OCI-M2 (cell line): Measurements from ENCODE around the gene EMILIN3.

Experiments
- DNase-seq: peaks from one replicate; lab custom pipeline; 2025; ENCODE audit not compliant: unreplicated experiment; lab: John Stamatoyannopoulos, UW

The EMILIN3 gene

DNA sequence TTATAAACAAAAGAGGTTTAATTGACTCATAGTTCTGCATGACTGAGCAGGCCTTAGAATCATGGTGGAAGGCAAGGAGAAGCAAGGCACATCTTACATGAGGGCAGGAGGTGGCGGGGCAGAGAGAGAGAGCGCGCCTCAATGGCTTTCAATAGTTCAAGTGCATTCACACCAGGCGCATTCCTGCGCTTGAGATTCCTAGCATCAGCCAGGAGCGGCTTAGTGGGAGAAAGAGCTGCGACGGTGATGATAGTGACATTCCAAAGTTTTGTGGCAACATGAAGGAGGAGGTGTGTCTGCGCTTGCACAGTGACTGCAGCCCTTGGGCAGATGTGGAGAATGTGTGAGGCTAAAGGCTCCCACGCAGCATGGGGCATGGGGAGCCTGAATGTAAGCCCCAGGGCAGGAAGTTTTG is 25.0 kb upstream of the EMILIN3 start:
- DNase-seq = no peak

DNA sequence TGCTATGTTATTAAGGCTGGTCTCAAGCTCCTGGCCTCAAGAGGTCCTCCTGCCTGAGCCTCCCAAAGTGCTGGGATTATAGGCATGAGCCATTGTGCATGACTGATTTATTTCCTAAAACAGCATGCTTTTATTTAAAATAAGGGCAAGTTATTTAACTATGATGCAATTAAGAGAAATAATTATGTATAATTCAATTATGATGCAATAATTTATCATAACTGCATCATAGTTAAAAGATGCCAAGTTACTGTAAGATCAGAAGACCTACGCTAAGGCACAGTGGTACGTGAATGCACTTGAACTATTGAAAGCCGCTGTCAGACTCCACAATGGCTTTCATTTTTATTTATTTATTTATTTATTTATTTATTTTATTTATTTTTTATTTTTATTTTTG is 24.3 kb upstream of the EMILIN3 start:
- DNase-seq = no peak

DNA sequence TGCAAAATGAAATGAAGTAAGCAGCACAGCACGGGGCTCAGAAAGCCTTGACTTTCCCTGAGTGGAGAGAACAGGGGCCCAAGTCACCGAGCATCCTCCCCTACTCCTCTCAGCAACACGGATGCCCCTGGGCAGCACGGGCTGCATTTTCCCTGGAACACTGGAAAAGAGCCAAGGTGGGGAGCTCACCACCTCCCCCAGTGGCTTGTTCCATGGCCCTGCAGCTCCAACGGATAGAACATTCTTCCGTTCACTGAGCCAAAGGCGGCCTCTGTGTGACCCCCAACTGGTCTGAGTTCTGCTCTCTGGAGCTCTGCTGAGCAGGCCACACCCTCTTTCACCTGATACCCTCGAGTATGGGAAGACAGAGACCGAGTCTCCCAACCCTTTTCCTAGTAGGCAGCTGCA is 20.8 kb upstream of the EMILIN3 start:
- no peak for DNase-seq

DNA sequence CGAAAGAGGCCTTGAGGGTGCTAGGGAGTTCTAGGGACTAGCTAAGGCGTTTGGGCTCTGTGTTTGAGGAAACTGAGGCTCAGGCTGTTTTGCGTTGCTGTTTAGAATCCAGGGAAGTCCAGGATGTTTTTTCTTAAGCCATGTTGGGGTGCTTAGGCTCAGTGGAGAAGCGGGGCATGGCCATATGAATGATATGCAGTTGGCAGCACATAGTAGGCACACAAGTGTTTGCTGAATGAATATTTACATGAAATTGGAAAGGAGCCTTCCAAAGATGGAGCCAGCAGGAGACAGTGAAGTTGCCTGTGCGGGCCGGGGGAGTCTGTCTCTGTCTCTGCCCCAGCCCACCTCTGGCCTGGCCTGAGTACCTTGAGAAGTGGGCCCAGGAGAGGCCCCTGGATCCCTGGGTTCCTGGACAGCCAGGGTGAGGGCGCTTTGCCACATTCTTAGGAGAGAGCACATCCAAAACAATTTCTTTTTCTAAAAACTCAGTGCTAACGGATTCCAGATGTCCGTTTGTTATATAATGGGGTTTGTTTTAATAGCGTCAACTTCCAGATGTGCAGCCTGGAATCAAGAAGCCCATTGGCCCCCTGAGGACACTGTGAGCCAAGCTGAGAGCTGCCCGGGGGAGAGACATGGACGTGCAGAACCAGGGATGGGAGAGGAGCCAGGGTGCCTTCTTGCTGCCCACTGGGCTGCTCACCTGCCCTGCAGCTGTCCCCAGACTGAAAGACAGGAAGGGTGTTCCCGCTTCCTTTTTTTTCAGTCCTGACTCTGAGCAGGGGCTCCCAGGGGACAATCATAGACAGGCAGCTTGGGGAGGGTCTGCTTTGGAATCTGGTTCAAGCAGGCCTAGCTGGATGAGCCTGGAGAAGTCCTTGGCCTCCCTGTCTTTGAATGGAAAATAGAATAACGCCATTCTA is 20.1 kb upstream of the EMILIN3 start:
- DNase-seq = no peak

DNA sequence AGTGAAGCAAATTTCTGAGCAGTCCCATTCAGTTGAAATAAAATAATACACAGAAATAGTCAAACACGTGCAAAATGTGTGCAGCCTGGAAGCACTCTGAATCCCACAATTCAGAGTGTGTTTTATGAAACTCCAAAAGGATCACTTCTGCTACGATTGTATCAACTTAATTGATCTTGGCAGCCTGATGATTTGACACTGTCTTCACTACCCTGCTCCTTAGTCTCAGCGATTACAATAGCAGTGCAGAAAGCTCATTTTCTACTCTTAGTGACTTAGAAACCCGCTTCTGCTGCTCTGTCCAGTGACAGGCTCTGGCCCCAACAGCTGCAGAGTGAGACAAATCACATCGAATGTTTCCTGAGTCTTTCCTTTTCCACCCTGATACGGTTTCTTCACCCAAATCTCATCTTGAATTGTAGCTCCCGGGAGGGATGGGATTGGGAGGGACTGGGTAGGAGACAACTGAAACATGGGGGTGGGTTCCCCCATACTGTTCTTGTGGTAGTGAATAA is 16.2 kb upstream of the EMILIN3 start:
- no peak for DNase-seq

DNA sequence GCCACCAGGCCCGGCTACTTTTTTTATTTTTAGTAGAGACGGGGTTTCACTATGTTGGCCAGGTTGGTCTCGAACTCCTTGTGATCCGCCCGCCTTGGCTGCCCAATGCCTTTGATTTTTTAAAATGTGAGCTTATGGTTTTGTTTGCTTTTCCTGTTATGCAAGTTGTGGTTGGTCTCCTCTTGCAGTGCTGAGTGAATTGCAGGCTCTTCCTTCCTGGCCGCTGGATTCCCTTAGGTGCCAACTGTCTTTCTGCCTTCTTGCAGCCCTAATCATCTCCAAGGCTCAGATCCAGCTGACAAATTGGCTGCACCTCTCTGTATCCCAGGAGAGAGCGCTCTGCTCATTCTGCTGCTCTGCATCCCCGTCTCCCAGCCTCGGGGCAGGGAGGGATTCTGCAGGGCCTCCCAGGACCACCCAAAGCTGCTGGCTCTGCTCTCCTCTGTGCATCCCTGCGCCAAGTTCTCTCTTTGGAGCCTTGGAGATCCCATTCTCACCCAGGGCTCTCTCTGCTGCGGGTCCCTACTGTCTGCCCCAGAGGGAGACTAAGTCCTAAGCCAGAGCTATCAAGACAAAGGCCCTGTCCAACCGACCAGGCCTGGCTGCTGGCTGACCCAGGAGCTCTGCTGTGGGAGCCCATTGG is 14.1 kb upstream of the EMILIN3 start:
- DNase-seq = no peak

DNA sequence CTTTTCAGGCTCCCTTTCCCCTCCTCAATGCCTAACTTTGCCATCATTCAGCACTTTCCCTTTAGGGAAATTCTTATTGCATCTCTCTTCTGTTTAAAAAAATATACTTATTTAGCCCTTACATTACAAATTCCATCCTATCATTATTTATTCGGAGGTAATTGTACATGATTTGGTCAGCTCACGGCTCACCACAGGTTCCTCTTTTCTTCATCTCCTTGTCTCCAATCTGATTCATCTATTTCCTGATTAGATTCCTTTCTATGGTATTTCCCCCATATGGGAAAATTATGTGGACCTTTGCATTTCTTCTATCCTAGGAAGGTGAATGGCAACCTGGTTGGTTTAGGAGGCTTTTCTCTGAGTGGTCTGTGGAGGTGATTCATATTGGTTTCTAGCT is 12.9 kb upstream of the EMILIN3 start:
- DNase-seq = no peak

DNA sequence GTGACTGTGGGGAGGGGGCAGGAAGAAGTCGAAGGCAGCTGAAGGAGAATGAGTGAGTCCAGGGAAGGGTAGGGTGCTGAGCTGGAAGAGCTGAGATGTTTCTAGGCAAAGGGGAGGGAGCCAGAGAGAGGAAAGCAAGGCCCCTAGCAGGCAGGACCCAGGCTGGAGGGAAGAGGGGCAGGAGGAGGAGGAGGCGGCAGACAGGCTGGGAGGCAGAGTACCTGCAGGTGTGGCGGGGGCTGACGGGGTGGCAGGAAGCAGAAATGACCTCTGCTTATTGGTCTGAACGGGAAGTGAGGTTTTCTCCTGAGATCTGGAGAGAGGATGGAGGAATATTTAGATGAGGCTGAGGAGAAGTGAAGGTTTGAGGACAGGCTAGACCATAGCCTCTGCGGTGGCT is 10.7 kb upstream of the EMILIN3 start:
- DNase-seq = no peak

DNA sequence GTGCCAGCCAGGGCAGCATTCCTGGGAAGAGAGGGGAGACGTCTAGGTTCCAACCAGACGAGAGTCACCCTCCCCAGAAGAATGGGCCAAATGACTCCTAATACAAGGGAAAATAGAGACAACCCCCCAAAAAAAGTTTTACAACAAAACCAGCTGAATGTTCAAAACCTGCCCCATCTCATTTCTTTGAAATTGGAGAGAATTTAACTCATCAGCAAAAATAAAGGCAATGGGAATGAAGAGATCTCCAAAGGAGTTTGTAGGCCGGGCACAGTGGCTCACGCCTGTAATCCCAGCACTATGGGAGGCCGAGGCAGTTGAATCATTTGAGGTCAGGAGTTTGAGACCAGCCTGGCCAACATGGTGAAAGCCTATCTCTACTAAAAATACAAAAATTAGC is 9.7 kb upstream of the EMILIN3 start:
- DNase-seq = no peak

DNA sequence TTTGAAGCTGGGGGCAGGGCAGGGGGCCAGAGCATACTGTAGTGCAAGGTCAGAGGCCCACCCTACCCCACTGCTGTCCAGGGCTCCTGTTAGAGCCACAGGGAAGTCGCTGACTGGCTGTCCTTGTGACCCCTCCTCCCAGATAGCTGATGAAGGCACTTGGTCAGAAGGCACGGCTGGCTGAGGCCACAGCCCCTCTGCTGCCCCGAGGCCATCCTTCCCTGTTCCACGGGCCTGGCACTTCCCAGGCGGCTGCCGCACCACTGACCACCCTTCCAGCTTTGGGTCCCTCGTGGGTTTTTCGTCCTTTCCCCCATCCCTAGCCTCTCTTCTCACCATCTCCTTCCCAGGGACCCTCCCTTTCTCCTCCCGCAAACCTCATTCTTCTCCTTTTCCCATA is 9.2 kb upstream of the EMILIN3 start:
- DNase-seq = no peak

DNA sequence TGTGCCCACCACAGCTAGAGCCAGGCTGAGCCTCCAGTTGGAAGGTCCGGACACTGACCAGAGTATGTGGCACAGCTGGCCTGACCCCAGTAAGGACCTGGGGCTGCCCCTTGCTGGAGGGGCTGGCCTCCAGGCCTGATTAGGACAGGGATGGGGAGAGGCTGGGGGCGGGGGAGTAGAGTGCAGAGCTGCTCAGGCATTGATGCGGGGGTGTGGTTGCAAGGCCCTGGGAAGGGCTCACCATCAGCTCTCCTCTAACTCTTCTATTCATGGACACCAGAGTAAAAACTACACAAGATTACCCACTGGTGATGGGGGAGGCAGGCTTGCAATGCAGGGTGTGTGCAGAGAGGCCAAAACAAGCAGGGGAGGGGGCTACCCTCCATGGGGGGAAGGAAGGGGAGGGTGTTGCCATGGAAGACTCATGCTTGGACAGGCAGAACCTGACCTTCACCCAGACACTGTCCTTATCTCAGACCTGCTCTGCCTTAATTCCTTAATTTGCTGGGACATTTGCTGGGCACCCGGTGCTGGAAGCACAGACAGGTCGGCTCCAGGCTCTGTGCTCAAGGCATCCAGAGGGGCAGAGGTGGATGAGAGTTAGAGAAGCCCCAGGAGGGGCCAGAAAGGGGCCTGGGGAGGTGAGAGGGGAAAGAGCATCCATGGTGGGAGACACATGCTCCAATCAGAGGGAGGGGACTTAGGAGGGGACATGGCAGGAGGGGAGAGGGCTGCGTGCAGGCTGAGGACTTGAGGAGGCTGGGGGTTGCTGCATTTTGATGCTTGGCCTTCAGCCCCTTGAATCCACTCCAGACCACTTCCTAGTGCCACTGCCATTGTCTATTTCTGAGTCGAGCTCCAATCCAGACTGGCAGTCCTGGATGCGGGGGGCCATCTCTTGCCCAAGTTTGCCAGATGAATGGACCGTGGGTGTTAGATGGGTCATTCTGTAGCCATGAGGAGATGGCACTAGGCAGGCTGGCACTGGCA is 7.6 kb upstream of the EMILIN3 start:
- DNase-seq = no peak

DNA sequence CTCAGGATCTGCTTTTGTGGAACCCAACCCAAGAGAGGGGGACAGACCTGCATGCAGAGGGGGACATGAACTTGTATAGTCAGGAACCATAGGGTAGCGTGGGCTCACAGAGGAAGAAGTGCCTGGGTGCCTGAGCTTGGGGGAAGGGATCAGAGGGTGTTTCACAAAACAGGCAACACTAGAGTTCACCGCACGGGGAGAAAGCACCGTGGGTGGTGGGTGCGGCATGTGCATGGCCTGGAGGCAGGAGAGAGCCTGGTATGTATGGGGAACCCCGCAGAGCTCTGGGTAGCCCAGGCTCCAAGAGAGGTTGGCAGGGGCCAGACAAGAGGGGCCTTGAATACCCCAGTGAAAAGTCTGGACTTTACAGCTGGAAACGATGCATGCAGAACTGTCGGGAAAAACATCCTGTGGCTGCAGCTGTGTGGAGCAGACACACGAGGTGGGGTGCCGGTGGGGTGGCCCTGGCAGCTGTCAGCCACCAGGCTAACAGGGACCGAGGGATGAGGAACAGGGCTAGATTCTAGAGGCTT is 6.7 kb upstream of the EMILIN3 start:
- no peak for DNase-seq

DNA sequence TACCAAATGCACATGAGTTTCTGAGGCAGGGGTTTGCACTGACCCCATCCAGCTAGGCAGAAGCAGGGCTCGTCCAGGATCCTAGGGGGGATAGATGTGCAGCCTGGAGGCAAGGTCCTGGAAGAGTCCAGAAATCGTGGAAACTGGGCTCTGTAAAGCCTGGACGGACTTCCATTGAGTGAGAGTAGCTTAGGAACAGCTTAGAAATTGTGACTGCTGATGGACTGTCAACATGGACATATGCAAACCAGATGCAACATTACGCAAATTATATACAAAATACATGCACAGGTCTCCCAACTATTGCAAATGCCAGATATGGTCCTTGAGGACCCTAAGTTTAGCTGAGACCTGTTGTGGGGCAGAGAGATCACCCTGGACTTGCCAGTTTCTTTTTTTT is 4.8 kb upstream of the EMILIN3 start:
- DNase-seq = no peak

DNA sequence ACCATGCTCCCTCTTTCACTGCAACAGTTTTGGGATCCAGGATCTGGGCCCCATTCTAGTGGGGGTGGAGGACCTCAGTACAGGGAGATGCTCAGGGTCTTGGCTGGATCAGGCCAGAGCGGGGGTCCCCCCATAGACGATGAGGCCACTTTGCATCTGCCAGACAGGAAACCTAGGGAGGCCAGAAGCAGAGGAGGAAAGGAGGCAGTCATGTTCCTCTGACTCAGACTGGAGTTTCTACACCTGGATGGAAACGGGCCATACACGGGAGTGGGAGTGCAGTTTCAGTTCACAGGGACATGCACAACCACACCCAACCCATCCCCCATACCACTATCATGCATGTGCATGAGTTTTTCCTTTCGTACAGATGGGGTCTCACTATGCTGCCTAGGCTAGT is 3.6 kb upstream of the EMILIN3 start:
- no peak for DNase-seq

DNA sequence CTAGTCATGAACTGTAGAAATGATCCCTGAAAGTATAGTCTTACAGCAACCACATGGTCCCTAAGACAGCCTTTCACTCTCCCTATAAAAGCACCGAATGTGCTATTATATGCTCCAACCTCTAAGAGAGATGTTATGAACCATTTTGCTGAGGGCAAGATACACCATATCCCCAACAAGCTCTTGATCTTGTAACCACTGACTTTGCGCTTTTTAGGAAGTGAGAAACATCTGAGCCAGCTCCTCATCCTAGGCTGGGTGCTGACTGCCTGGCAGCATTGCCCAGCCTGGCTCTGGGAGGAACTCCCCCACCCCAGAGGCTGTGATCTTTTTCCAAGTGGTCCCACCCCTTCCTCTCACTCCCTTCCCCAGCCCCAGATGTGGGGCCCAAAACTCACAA is 3.1 kb upstream of the EMILIN3 start:
- no peak for DNase-seq

DNA sequence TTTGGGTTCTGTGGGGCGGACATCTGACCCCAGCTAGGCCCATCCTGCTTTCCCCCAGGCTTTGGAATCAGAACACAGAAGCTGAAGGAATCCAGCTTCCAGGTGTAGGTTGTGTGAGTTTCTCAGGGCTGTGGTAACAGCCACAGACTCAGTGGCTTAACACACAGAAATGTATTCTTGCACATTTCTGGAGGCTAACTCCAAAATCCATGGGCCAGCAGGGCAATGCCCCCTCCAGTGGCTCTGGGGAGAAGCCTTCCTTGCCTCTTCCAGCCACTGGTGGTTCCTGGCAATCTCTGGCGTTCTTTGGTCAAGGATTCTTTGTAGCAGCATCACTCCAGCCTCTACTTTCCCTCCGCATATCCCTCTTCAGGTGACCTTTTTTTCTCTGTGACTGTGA is 1.3 kb upstream of the EMILIN3 start:
- no peak for DNase-seq

DNA sequence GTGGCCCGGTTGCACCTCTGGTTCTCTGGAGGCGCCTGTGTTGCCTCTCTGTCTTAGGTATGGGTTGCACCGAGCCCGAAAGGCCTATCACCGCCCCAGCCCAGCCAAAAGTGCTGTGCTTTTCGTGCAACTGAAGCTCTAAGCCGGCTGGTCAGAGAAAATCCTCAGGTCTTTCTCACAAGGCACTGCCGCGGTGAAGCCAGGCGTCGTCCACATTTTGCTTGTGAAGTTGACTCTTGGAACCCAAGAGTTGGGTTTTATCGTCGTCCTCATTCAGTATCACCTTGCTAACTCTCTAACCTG is 726 bp upstream of the EMILIN3 start:
- no peak for DNase-seq

DNA sequence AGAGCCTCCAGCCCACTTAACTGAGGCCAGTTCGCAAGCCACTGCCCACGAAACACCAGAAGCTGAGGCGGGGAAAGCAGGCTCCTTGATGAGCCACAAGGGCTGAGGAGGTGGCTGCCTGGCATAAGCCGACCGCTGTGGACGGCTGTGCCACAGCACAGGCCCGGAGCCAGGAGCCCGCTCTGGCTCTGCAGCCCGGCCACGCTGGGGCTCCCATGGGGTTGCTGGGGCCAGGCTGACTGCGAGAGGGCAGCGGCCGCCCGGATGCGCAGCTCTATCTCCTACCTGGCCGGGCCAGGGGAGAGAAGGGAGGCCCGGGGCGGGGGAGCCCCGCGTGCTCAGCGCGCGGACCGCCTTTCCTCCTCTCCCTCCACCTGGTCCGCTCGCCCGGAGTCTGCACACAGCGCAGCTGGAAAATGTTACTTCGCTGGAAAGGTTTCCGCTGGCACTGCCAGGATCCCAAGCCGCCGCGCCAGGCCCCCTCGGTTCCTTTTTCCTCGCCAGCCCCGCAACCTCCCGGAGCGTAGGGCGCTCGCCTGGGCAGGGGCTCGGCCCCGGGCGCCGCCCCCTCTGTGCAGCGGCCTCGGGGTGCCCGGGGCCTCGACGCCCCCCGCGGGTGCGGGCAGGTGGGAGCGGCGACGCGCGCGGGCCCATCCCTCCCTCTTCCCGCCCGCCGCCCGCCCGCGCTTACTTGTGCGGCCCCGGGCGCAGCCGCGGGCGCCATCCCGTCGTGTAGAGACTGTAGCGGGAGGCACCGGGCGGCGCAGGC is 657 bp downstream of the EMILIN3 start:
- no peak for DNase-seq

DNA sequence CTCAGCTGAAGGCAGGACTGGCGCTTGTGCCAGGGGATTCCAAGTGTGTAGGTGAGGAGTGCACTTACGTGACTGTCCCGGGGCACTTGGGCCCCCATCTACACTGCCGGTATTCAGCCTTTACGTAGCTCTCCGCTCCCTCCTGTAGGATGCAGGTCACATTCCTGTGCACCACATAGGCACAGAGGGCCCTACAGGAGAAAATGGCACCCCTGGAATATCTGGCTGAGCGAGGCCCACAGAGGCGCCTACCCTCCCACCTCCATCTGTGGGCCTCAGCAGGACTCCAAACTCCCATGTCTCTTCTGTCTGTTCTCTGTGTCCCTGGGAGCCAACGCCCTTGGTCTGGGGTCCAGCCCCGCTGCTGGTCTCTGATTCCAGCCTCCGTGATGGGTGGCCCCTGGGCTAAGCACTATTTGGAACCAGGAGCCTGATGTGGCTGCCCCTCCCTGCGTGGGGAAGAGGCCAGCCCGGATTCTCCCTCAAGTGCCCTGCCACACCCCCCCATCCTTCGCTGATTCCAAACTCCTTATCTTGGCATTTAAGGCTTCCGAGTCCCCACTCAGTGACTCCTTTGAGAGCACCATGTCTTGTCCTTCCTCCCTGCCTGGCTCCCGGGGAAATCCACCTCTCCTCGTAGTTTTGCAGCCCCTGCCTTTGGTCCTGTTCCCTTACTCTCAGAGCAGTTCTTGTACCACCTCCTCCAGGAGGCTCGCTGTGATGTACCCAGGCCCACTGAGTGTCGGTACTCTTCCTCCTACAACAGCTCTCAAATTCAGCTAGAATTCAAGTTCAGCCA is 1.5 kb downstream of the EMILIN3 start:
- no peak for DNase-seq
